CD14-positive monocyte (primary cell): ENCODE data around the gene RPS6KA2. TPM values are rescaled to one million over a fixed set of nuclear protein-coding genes. Genes with fewer than 3 reads are reported as not detected.

Experiments
- DNase-seq, 3 donors: peaks; one replicate each; pipeline ENCODE4 v3.0.0-alpha.2; 2011 to 2022
- H2AFZ ChIP-seq: 2 replicates; pipeline ENCODE4 v1.6.0; 2012; ENCODE audit warnings: mild to moderate bottlenecking, low read depth, low read length, inconsistent platforms; ENCODE audit not compliant: insufficient read depth, poor library complexity, severe bottlenecking
- H3K27ac ChIP-seq, 2 donors: 1 replicate in 1 of 2; 2 replicates in 1 of 2; pipeline ENCODE4 v1.5.1; 2012 to 2013; ENCODE audit warnings: low read length in 2 of 2, control low read depth in 1 of 2, inconsistent platforms in 1 of 2, low read depth in 1 of 2, mild to moderate bottlenecking in 1 of 2
- H3K27me3 ChIP-seq, 2 donors: one replicate each; pipeline versions ENCODE4 v1.6.0 to v1.6.1; 2011 to 2013; ENCODE audit warnings: low read length in 2 of 2; ENCODE audit not compliant: control insufficient read depth in 2 of 2, insufficient read depth in 2 of 2
- H3K36me3 ChIP-seq, 2 donors: replicated peaks in 1 of 2; 1 replicate in 1 of 2; 2 replicates in 1 of 2; pipeline versions ENCODE4 v1.5.1 to v1.6.1; 2012 to 2013; ENCODE audit warnings: low read length in 2 of 2, control low read depth in 1 of 2, inconsistent platforms in 1 of 2, mild to moderate bottlenecking in 1 of 2; ENCODE audit not compliant: insufficient read depth in 2 of 2, control insufficient read depth in 1 of 2
- H3K4me1 ChIP-seq, 2 donors: 1 replicate in 1 of 2; 2 replicates in 1 of 2; pipeline versions ENCODE4 v1.5.1 to v1.6.1; 2012 to 2013; ENCODE audit warnings: low read length in 2 of 2, control low read depth in 1 of 2, inconsistent platforms in 1 of 2, mild to moderate bottlenecking in 1 of 2, moderate library complexity in 1 of 2; ENCODE audit not compliant: insufficient read depth in 2 of 2, control insufficient read depth in 1 of 2
- H3K4me2 ChIP-seq: replicated peaks from 2 replicates; pipeline ENCODE3; 2012; ENCODE audit warnings: low read length, moderate library complexity, mild to moderate bottlenecking; ENCODE audit not compliant: poor library complexity, severe bottlenecking; ENCODE audit errors: extremely low read depth
- H3K4me3 ChIP-seq, 3 experiments: fragments of 200-600 bp in 1 of 3; sonication (generic) in 1 of 3; replicated peaks in 1 of 3; 1 replicate in 2 of 3; 2 replicates in 1 of 3; pipeline ENCODE4 v1.5.1; 2011 to 2013; ENCODE audit warnings: low read length in 3 of 3, mild to moderate bottlenecking in 3 of 3, control low read depth in 2 of 3, low read depth in 2 of 3, inconsistent platforms in 1 of 3, moderate library complexity in 1 of 3
- H3K79me2 ChIP-seq: 2 replicates; pipeline ENCODE4 v1.6.0; 2012; ENCODE audit warnings: mild to moderate bottlenecking, control low read depth, inconsistent platforms, low read length, moderate library complexity; ENCODE audit not compliant: insufficient read depth
- H3K9ac ChIP-seq: 2 replicates; pipeline ENCODE4 v1.6.0; 2017; ENCODE audit warnings: low read length, mild to moderate bottlenecking; ENCODE audit not compliant: insufficient read depth, poor library complexity, severe bottlenecking
- H3K9me3 ChIP-seq, 2 donors: replicated peaks in 1 of 2; 1 replicate in 1 of 2; 2 replicates in 1 of 2; pipeline versions ENCODE4 v1.5.1 to v1.6.1; 2012 to 2013; ENCODE audit warnings: low read length in 2 of 2, control low read depth in 1 of 2; ENCODE audit not compliant: control insufficient read depth in 1 of 2, insufficient read depth in 1 of 2
- H4K20me1 ChIP-seq: 2 replicates; pipeline ENCODE4 v1.6.0; 2012; ENCODE audit warnings: mild to moderate bottlenecking, low read length, control low read depth, moderate library complexity; ENCODE audit not compliant: insufficient read depth
- H3K27ac Mint-ChIP-seq, 7 donors: one replicate each; pipeline ENCODE4 v1.8.0; 2020; ENCODE audit warnings: mild to moderate bottlenecking in 7 of 7, mixed read lengths in 7 of 7, moderate library complexity in 6 of 7, inconsistent platforms in 2 of 7
- H3K27me3 Mint-ChIP-seq, 3 donors: one replicate each; pipeline ENCODE4 v1.8.0; 2021 to 2022; ENCODE audit warnings: low read depth in 3 of 3, mild to moderate bottlenecking in 3 of 3, mixed read lengths in 3 of 3, moderate library complexity in 3 of 3, inconsistent platforms in 1 of 3
- H3K36me3 Mint-ChIP-seq, 2 donors: one replicate each; pipeline ENCODE4 v1.8.0; 2020; ENCODE audit warnings: mixed read lengths in 2 of 2, inconsistent platforms in 1 of 2, mild to moderate bottlenecking in 1 of 2
- H3K4me1 Mint-ChIP-seq: one replicate; pipeline ENCODE4 v1.8.0; 2020; ENCODE audit warnings: mild to moderate bottlenecking, mixed read lengths
- H3K4me3 Mint-ChIP-seq, 2 donors: one replicate each; pipeline ENCODE4 v1.8.0; 2020; ENCODE audit warnings: mild to moderate bottlenecking in 2 of 2, mixed read lengths in 2 of 2, moderate library complexity in 1 of 2
- H3K9me3 Mint-ChIP-seq, 7 donors: one replicate each; pipeline ENCODE4 v1.8.0; 2020 to 2022; ENCODE audit warnings: mixed read lengths in 7 of 7, mild to moderate bottlenecking in 6 of 7, moderate library complexity in 6 of 7, inconsistent platforms in 2 of 7
- CTCF ChIP-seq: fragments of 200-600 bp; IDR thresholded peaks from one replicate; pipeline ENCODE4 v1.8.0; 2022; ENCODE audit warnings: antibody characterized with exemption, mild to moderate bottlenecking
- WGBS: methylation state at CpG from one replicate; pipeline ENCODE4 v1.1.5; 2013; ENCODE audit warnings: missing lambda C conversion rate; ENCODE audit not compliant: insufficient coverage; 5-methylcytosine and 5-hydroxymethylcytosine counted together
- intact Hi-C, 2 donors: fragments of 100-400 bp; cut with micrococcal nuclease; formaldehyde crosslinking; loops; one replicate each; pipeline versions ENCODE4 v1.15.0 to v1.15.1; 2023
- polyA plus RNA-seq, 3 donors: library from polyadenylated mRNA; depleted of rRNA in 1 of 3; unstranded in 2 of 3; stranded (reverse) in 1 of 3; fragments of 300-500 nt in 2 of 3; fragments of >200 nt in 1 of 3; fragmentation: Illumina TruSeq in 2 of 3; gene quantifications; 1 replicate in 2 of 3; 2 replicates in 1 of 3; pipeline ENCODE4 v1.2.3, GENCODE V29; 2012 to 2021

The RPS6KA2 gene
- polyA plus RNA-seq, 3 donors: 1.4 to 3.1 (median 1.9) TPM

GRCh38 chr6:166664135-166664534 lies 37.1 kb upstream of the RPS6KA2 start:
- Histone ChIP-seq H3K27ac (no peak overlapping the region), H2AFZ (no peak overlapping the region), H3K4me2 (no peak overlapping the region), H3K27me3 (no peaks in the 10 kb centered on the region), H3K4me3 (no peak overlapping the region), H3K9ac (no peak overlapping the region), H3K36me3 (no peaks in the 10 kb centered on the region), H3K4me1 (no peaks in the 10 kb centered on the region), H3K79me2 (no peaks in the 10 kb centered on the region), H3K9me3 (no peaks in the 10 kb centered on the region), H4K20me1 (no peaks in the 10 kb centered on the region)
- intact Hi-C loops: no loop called here
- Mint-ChIP-seq H3K4me1 (peaks cover 4% of the 10 kb centered on the region), H3K4me3 (no peak overlapping the region), H3K36me3 (no peaks in the 10 kb centered on the region), H3K27me3 (peaks cover 4 to 15% (median 5%) of the 10 kb centered on the region in 3 donors), H3K27ac (no peak overlapping the region), H3K9me3 (peaks cover 0 to 3% (median 0%) of the 10 kb centered on the region in 7 donors)
- no peak for DNase-seq
- no peak for TF ChIP-seq CTCF
- WGBS: 92% methylated on average over 4 of the region's 5 CpGs

DNA sequence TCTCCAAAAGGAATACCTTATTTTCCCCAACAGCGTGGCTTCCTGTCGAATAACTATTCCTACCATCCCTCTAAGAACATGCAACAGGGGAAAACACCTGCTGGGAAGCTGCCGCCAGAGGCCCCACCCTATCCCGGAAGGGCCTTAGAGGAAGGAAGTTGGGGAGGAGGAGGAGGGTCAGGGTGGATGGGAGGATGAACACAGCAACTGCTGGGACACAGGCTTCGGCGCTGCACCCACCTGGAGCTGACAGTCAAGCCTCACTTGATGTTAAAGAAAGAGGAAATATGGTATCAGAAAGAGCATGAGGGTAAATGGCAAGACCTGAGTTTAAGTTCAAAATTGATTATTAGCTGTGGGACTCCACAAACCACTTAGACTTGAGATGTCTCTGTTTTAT lies 36.5 kb upstream of the RPS6KA2 start:
- peaks cover 4 to 17% (median 7%) of the 10 kb centered on the region in 3 donors for H3K27me3 Mint-ChIP-seq
- 53% methylated on average over 4 of the region's 6 CpGs for WGBS
- H3K9me3 Mint-ChIP-seq: peaks cover 0 to 3% (median 0%) of the 10 kb centered on the region in 7 donors
- H3K27me3 ChIP-seq: no peaks in the 10 kb centered on the region
- H3K4me2 ChIP-seq: no peak overlapping the region
- no peaks in the 10 kb centered on the region for H3K79me2 ChIP-seq
- H2AFZ ChIP-seq: no peak overlapping the region
- no peak for DNase-seq
- intact Hi-C loops: no loop called here
- H3K4me3 ChIP-seq: no peak overlapping the region
- H3K27ac Mint-ChIP-seq: no peak overlapping the region
- H3K9ac ChIP-seq: no peak overlapping the region
- peaks cover 4% of the 10 kb centered on the region for H3K4me1 Mint-ChIP-seq
- no peak overlapping the region for H3K4me3 Mint-ChIP-seq
- H3K36me3 Mint-ChIP-seq: no peaks in the 10 kb centered on the region
- H3K36me3 ChIP-seq: no peaks in the 10 kb centered on the region
- TF ChIP-seq CTCF: no peak
- no peak overlapping the region for H3K27ac ChIP-seq
- H3K9me3 ChIP-seq: no peaks in the 10 kb centered on the region
- no peaks in the 10 kb centered on the region for H4K20me1 ChIP-seq
- no peaks in the 10 kb centered on the region for H3K4me1 ChIP-seq
